HG03025 (cell line): ENCODE data around the gene ZFYVE9.

Experiments
- ATAC-seq: cut with Tn5 transposase; IDR thresholded peaks from one replicate; pipeline ENCODE4 v1.9.1; 2021; ENCODE audit warnings: mild to moderate bottlenecking, moderate library complexity; ENCODE audit not compliant: unreplicated experiment, low FRiP score

Gene ZFYVE9

DNA sequence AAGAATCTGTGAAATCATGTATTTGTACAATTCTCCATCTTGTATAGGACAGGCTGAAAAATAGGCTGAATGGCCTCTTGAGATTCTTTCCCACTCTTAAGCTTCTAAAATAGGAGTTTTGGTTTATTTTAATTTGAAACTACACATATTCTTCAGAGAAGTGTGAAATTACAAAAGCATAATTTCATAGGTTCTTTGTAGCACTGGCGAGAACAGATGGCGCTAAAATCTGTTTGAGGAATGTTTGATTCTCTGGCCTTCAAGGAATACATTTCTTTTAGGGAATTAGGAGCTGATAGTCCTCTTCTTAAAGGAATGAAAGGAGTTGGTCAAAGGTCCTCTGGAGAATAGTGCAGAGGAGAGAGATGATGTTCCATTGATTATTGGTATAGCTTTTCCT is 179.2 kb downstream of the ZFYVE9 start:
- ATAC-seq = no peak

GRCh38 chr1:52323731-52324130 is 181.8 kb downstream of the ZFYVE9 start:
- no peak for ATAC-seq

DNA sequence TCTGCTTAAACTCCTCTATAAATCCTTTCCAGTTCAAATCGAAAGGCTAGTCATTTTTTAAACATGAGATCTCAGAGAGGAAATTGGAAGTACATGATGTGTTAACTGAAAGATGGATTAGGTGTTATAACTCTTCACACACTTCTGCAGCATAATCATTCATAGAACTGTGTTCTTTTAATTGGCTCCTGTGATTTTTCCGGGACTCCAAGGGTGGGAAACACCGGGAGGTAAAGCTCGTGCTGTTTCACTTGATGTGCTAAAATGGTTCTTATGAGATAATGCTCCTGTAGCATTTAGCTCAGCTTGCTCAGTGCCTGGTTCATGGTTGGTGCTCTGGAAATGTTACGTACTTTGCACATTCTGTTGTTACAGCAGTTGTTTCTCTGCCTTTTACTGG is 183.9 kb downstream of the ZFYVE9 start:
- no peak for ATAC-seq

GRCh38 chr1:52328615-52329014 is 186.7 kb downstream of the ZFYVE9 start:
- ATAC-seq = no peak

- no peak for ATAC-seq
Observed at GRCh38 chr1:52332411-52332810, 190.5 kb downstream of the ZFYVE9 start.

DNA sequence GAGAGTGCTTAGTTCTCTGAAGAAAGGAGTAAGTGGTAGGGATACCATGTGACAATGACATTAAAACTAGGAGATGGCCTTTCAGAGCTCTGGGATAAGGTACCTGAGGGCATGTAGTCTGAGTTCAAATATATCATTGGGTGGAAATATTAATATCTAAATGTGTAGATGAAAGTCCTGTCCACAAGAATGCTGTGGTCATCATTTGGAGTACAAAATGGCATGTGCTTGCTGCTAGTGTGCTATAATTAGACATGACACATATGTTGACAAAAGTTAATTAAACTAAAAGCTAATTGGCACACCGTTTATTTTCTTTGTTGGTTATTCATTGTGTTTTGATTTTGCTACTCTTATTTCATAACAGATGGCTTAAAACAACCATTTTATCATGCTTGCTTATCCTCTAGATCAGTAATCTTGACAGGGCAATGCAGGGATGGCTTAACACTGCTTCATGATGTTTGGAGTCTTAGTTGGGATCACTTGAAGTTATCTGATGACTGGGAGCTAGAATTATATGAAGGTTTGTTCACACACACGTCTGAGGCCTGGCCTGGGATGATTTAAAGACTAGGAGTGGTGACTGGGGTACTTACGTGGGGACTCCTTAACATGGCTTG is 193.1 kb downstream of the ZFYVE9 start:
- ATAC-seq = no peak

GRCh38 chr1:52337439-52337838 is 195.6 kb downstream of the ZFYVE9 start:
- ATAC-seq = no peak

DNA sequence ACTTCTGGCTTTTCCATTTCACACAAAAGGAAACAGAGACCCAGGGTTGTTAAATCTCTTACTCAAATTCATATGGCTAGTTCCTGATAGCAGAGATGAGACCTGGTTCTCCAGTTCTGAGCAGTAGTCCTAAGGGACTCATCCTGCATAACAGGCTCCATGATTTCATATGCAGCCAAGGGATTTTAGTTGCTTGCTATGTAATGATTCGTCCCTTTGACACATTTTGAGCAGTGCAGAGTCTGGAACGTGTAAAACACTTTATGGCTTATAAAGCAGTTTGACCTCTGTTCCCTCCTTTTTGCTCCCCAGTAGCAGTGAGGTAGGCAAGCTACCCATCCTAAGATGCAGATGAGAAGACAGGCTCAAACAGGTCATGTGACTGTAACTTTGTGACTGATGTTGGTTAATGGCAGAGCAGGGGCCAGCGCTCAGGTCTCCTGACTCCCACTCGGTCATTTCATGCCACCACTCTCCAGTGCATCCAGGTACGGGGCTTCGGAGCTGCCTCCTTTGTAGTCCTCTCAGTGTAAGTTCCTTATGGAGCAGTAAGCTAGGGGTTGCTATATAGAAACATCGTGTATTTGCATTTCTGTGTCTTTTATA is 199.9 kb downstream of the ZFYVE9 start:
- ATAC-seq = no peak

- ATAC-seq = no peak
Observed at GRCh38 chr1:52343979-52344378, 202.1 kb downstream of the ZFYVE9 start.

GRCh38 chr1:52345252-52345651 is 203.4 kb downstream of the ZFYVE9 start:
- no peak for ATAC-seq

GRCh38 chr1:52346653-52347052 is 204.8 kb downstream of the ZFYVE9 start:
- ATAC-seq = no peak

DNA sequence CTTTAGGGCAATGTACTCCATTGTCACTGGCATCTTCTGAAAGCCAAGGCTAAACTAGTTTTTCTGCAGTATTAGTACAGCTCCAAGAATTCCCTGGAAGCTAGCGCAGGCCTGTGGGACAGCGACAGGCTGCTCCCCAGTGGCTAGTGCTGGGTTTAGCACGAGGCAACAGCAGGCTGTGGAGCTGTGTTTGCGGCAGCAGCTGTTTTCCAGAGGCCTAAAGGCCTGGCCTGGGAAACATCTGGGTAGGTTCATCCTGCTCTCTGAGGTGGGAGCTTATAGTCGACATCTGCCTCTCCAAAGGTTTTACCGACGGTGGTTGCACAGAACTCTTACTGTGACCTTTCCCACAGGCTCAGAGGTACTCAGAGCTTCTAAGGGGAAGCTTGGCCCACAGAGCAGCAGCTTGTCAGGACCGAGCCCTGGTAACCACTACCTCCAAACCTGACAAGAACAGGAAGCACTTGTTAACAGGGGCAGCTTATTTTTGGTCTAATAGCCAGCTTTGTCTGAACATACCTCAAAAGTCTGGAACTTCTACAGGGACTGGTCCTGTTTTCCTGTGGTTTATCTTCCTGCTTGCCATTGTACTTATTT is 206.9 kb downstream of the ZFYVE9 start:
- no peak for ATAC-seq

GRCh38 chr1:52352690-52353089 is 210.8 kb downstream of the ZFYVE9 start:
- no peak for ATAC-seq

DNA sequence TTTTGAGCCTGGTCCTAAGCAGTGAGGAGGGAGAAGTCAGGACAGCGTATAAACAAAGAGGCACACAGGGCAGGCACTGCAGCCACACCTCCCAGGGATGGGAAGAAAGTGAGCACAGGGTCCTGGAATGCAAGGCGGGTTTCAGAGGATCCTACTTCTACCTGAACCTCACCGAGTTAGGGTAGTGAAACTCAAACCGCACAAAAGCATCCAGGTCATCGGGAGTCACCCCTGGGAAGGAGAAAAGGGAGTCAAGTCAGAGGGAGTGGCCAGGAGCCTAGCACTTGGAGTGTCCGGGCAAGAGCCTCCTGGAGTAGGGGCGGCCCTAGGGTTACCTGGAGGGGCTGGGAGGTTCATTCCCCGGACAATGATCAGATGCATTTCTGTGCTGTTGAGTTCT is 213.5 kb downstream of the ZFYVE9 start:
- ATAC-seq = no peak

- no peak for ATAC-seq
Observed at GRCh38 chr1:52355847-52356505, 214.1 kb downstream of the ZFYVE9 start.

- no peak for ATAC-seq
Observed at GRCh38 chr1:52356818-52357355, 215.0 kb downstream of the ZFYVE9 start.

GRCh38 chr1:52357397-52357796 is 215.5 kb downstream of the ZFYVE9 start:
- ATAC-seq = no peak

GRCh38 chr1:52358851-52359497 is 217.1 kb downstream of the ZFYVE9 start:
- no peak for ATAC-seq

DNA sequence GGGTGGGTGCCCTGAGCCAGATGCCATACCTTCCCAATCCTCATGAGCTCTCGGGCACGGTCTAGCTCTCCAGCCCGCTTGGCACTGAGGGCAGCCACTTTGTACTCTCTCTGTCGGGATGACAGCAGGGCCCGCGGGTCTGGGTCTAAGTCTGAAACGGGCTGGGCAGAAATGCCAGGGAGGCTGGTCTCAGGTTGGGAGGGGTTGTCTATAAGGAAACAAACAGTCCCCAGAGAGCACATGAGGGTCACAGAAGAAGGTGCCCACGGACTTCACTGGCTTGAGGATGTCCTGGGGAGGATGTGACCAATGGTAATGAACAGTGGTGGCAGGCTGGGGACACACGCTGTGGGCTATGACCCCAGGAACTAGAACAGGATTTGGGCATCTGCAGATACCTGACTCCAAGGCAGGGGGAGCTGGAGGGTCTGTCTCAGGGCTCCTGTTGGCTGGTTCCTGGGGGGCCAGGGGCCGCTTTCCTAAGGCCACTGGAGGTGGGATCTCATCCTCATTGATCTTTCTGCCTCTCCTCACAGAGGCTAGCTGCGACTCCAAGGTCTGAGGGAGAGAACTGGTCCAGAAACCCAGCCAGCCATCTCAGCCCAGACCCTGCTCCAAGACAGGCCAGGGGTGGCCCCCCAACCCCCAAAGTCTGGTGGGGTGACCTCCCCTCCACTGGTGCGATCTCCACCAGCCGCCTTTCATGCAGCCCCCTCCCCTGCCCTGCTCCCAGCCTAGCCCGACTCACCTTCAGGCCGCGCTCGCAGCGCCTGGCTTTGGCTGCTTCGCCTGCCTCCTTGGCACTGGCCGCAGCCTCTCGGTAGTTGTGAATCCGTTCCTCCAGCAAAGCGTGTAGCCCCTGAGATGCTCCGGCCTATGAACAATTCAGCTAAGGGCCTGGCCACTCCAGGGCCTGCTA is 218.0 kb downstream of the ZFYVE9 start:
- ATAC-seq = no peak

- no peak for ATAC-seq
Observed at GRCh38 chr1:52360595-52360968, 218.7 kb downstream of the ZFYVE9 start.
